Measurements from ENCODE around the gene SFTPB.

Gene SFTPB

DNA sequence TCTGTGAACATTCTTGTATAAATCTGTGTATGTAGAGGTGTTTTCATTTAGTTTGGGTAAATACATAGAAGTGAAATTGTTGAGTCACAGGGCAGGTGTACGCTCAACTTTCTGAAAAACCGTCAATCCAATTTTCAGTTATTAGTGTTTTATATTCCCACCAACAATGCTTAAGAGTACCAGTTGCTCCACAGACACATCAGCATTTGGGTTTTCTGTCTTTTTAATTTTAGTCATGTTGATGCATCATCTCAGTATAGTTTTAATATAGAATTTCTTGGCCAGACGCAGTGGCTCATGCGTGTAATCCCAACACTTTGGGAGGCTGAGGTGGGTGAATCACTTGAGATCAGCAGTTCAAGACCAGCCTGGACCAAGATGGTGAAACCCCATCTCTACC, 22.9 kb upstream of the SFTPB start:
- TF ChIP-seq CTCF (IDR thresholded peaks at IDR 0.05; ENCODE audit: low read depth, low read length) = no peak
- DNase-seq (ENCODE audit: low read depth, low spot score) = no peak
- in situ Hi-C loops (cut with HindIII; ENCODE audit: low sequenced_read_pairs) = no loop called here
- H3K4me3 ChIP-seq (ENCODE audit: low read depth, low read length) = no peak overlapping the region

GRCh38 chr2:85684806-85685205, 16.8 kb upstream of the SFTPB start:
- no peak for DNase-seq (ENCODE audit: low read depth, low spot score)
- in situ Hi-C loops (cut with HindIII; ENCODE audit: low sequenced_read_pairs) = no loop called here
- TF ChIP-seq CTCF (IDR thresholded peaks at IDR 0.05; ENCODE audit: low read depth, low read length) = no peak
- H3K4me3 ChIP-seq (ENCODE audit: low read depth, low read length) = no peak overlapping the region

- TF ChIP-seq CTCF (IDR thresholded peaks at IDR 0.05; ENCODE audit: low read depth, low read length) = no peak
- no peak for DNase-seq (ENCODE audit: low read depth, low spot score)
- in situ Hi-C loops (cut with HindIII; ENCODE audit: low sequenced_read_pairs) = no loop called here
- H3K4me3 ChIP-seq (ENCODE audit: low read depth, low read length) = no peak overlapping the region
These were observed 16.4 kb upstream of the SFTPB start for GRCh38 chr2:85684380-85684779.

DNA sequence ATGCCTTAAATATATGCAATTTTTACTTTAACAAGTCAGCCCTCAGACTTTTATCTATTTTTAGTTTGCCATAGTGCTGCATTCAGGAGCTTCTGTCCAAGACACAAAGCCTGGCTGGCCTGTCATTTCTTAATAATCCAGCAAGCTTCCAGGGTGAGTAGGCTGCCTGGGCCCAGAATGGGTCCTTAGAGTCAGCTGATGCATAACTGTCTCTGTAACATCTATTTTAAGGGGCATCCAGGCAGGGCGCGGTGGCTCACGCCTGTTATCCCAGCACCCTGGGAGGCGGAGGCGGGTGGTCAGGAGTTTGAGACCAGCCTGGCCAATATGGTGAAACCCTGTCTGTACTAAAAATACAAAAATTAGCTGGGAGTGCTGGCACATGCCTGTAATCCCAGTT, 14.4 kb upstream of the SFTPB start:
- in situ Hi-C loops (cut with HindIII; ENCODE audit: low sequenced_read_pairs) = no loop called here
- TF ChIP-seq CTCF (IDR thresholded peaks at IDR 0.05; ENCODE audit: low read depth, low read length) = no peak
- no peak for DNase-seq (ENCODE audit: low read depth, low spot score)
- no peak overlapping the region for H3K4me3 ChIP-seq (ENCODE audit: low read depth, low read length)

- no peak for TF ChIP-seq CTCF (IDR thresholded peaks at IDR 0.05; ENCODE audit: low read depth, low read length)
- H3K4me3 ChIP-seq (ENCODE audit: low read depth, low read length) = no peak overlapping the region
- no peak for DNase-seq (ENCODE audit: low read depth, low spot score)
- in situ Hi-C loops (cut with HindIII; ENCODE audit: low sequenced_read_pairs) = no loop called here
These were observed 13.8 kb upstream of the SFTPB start for GRCh38 chr2:85681776-85682175.

GRCh38 chr2:85681372-85681763, 13.4 kb upstream of the SFTPB start:
- TF ChIP-seq CTCF (IDR thresholded peaks at IDR 0.05; ENCODE audit: low read depth, low read length) = no peak
- in situ Hi-C loops (cut with HindIII; ENCODE audit: low sequenced_read_pairs) = no loop called here
- DNase-seq (ENCODE audit: low read depth, low spot score) = no peak
- no peak overlapping the region for H3K4me3 ChIP-seq (ENCODE audit: low read depth, low read length)
